HG02798 (cell line): Measurements from ENCODE around the gene RD3L.
A peak's percentile ranks its signal among the peaks of the same experiment; 100 is the strongest.
"Not testable (repeated sequence)": the region's sequence is repeated elsewhere in the genome, so short reads cannot be mapped to it uniquely, and the experiment has no call there.

ENCODE experiments used
- ATAC-seq: cut with Tn5 transposase; IDR thresholded peaks from one replicate; pipeline ENCODE4 v1.9.1; 2021; ENCODE audit warnings: mild to moderate bottlenecking; ENCODE audit not compliant: unreplicated experiment, poor library complexity

RD3L gene

GRCh38 chr14:103928011-103928890 lies 14.1 kb downstream of the RD3L start, which contains the start of gene TDRD9:
TDRD9 (plus strand) TSS chr14:103928456; CDS start chr14:103928510, 54 bp downstream.
- ATAC-seq = no peak

- no peak for ATAC-seq
Observed at GRCh38 chr14:103927566-103927965, 14.8 kb downstream of the RD3L start.

DNA sequence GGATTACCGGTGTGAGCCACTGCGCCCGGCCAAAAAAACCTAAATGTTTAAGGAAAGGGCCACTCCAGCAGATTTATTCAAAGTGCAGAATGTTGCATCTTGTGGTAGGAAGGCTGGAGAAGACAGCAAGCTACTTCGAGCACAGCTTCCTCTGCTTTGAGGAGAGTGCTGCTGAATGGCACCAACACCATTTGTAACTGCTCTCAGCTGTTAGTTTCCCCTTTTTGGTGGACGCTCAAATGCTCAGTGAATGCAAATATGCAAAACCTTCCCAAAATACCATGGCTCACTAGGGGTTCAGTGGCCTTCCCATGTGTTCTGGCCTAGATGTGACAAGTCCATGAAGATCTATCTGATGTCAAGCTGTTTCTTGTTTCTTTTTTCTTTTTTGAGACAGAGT lies 17.0 kb downstream of the RD3L start:
- no peak for ATAC-seq

- ATAC-seq = no peak
Observed at GRCh38 chr14:103923863-103924262, 18.5 kb downstream of the RD3L start.

- ATAC-seq = not testable (repeated sequence)
Observed at GRCh38 chr14:103921855-103922200, 20.5 kb downstream of the RD3L start.

GRCh38 chr14:103920981-103921854 lies 21.1 kb downstream of the RD3L start:
- peak; percentile 96 for ATAC-seq

DNA sequence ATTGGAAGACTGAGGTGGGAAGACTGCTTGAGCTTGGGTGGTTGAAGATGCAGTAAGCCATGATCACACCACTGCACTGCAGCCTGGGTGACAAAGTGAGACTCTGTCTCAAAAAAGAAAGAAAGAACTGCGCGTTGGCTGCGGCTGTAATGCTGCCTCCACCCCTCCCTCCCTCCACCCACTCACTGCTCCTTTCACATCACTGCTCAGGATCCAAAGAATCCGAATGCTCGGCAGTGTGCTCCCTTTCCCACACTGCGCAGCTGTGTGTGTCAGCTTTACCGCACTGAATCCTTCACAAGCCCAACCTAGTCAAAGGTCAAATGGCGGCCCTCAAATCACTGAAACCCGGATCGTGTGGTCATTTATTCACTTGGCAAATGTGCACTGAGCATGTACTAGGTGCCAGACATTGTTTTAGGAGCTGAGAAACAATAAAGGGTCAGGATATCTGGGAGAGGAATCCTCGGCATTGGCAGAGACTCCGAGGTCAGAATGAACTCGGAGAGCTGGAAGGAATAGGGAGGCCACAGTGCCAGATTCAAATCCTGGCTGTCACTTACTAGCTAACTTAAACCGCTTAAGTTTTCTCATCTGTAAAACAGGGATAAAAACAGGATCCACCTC lies 25.6 kb downstream of the RD3L start:
- no peak for ATAC-seq

- ATAC-seq = no peak
Observed at GRCh38 chr14:103915616-103916015, 26.7 kb downstream of the RD3L start.

DNA sequence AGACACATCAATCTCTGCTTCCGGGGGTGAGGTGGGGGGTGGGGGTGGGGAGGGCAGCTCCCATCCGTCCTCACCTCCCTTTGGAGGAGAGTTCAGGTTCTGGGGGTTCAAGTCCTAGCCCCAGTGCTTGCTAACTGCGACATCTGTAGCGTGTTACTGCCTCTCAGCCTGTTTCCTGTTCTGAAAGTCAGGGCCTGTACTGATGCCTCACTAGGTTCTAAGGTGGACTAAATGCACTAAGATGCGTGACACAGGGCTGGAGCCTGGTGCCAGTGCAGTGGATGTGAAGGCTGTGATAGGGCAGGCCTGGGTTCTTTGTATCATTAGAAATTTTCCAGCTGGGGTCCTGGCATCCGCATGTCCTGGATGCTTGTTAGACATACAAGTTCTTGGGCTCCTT lies 31.3 kb downstream of the RD3L start:
- ATAC-seq = no peak

- ATAC-seq = no peak
Observed at GRCh38 chr14:103910262-103910935, 31.9 kb downstream of the RD3L start.

DNA sequence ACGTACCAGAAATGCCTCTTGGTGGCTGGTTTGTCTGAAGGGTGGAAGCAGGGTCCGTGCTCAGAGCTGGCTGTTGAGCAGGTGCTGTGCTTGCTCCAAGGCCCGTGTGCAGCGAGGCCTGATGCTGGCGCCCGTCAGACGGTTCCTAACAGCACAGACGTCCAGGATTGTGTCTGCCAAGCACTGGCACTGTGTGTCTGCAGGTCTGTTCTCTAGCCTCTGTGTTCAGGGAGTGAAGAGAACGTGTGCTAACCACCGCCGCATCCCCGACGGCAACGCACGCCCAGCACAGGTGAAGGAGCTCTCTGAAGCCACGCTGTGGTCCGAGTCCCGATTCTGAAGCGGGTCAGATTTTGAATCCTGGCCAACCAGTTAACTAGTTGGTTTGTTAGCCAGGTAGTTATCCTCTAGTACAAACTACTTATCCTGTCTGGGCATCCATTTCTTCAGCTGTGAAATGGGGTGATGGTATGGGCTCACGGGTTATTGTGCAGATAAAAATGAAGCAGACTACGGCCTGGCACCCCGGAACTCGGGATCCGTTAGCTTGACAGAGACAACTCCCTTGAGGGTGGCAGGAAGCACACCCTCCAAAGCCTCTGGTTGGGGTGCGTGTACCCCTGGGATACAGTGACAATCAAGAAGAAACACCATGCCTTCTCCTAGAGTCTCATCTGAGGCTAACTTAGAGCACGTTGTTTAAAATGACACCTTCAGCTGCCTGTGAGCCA lies 32.6 kb downstream of the RD3L start:
- no peak for ATAC-seq

DNA sequence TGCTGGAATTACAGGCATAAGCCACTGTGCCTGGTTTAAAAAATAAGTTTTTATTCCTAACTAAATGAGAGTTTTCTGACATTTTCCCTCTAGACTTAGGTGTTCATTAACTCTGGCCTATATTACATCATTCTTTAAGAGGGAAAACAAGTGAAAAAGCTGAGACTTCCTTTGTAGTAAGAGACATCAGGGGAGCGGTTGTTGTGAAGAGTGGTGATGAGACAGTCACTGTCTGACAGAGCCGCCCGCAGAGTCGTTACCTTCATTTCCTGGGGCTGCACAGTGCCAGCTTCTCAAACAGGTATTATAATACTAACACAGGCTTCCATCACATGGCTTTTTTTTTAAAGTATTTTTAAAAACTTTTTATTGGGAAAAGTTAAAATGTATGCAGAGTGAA lies 33.7 kb downstream of the RD3L start:
- no peak for ATAC-seq

- ATAC-seq = no peak
Observed at GRCh38 chr14:103905842-103906456, 36.4 kb downstream of the RD3L start.

GRCh38 chr14:103904493-103905107 lies 37.7 kb downstream of the RD3L start:
- no peak for ATAC-seq

GRCh38 chr14:103899833-103900232 lies 42.5 kb downstream of the RD3L start:
- ATAC-seq = no peak

- ATAC-seq = no peak
Observed at GRCh38 chr14:103899316-103899715, 43.0 kb downstream of the RD3L start.

DNA sequence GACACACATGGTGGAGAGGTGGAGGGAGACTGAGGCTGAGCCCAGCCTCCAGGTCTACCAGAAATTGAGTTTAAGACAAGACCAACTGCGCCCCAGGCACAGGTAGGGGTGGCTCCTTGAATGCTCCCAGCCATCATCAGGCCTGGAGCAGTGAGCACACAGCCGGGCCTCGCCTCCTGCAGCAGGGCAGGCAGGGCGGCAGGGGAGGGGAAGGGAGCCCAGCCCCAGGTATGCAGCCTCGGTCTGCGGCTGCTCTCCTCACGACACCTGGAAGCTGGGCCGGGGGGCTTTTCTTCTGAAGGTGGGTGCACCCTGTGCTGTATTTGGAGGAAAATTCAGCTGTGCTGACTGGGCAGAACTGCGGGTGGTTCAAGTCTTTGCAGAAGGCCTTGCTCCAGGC lies 43.6 kb downstream of the RD3L start:
- no peak for ATAC-seq

DNA sequence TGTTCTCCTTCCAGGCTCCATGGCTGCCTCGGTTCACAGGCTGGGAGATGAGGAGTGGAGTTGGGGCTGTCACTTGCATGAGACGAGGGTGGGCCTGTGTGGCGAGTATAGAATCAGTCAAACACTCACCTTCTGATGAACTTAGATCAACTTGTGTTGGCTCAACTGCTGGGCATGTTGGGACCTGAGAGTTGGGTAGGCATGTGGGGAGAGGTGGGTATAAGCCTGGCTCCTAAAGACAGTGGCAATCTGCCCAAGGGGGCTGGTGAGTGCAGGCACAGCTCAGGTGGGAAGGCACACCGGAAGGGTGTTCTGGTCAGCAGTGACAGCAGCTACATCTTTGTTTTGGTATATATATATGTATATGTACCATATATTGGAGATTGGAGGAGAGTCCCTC lies 44.1 kb downstream of the RD3L start:
- no peak for ATAC-seq
